Subcutaneous abdominal adipose tissue (tissue), 5 donors: ENCODE measurements around the gene CDK9.
A peak's percentile ranks its signal among the peaks of the same experiment; 100 is the strongest.

Experiments
- H3K27ac ChIP-seq: one replicate; pipeline ENCODE4 v1.7.0; 2013; ENCODE audit warnings: low read depth, mild to moderate bottlenecking, inconsistent platforms, low read length, moderate library complexity
- H3K27me3 ChIP-seq, 5 donors: one replicate each; pipeline ENCODE4 v1.7.0; 2013; ENCODE audit warnings: low read length in 5 of 5, inconsistent platforms in 1 of 5; ENCODE audit not compliant: control insufficient read depth in 5 of 5, insufficient read depth in 4 of 5
- H3K36me3 ChIP-seq, 5 donors: one replicate each; pipeline ENCODE4 v1.7.0; 2013; ENCODE audit warnings: low read length in 5 of 5; ENCODE audit not compliant: control insufficient read depth in 5 of 5, insufficient read depth in 5 of 5
- H3K4me1 ChIP-seq, 5 donors: one replicate each; pipeline ENCODE4 v1.7.0; 2013; ENCODE audit warnings: low read length in 5 of 5, mild to moderate bottlenecking in 3 of 5, moderate library complexity in 1 of 5; ENCODE audit not compliant: control insufficient read depth in 5 of 5, insufficient read depth in 5 of 5
- H3K4me3 ChIP-seq, 5 donors: one replicate each; pipeline ENCODE4 v1.7.0; 2013; ENCODE audit warnings: low read length in 5 of 5, low read depth in 1 of 5
- H3K9ac ChIP-seq, 5 donors: one replicate each; pipeline ENCODE4 v1.7.0; 2013; ENCODE audit warnings: low read length in 5 of 5, mild to moderate bottlenecking in 4 of 5, moderate library complexity in 3 of 5
- H3K9me3 ChIP-seq, 5 donors: one replicate each; pipeline ENCODE4 v1.7.0; 2013; ENCODE audit warnings: low read length in 5 of 5; ENCODE audit not compliant: control insufficient read depth in 5 of 5
- donor health status: healthy.
- donor health status: healthy.
- donor health status: healthy.
- donor health status: healthy.
- donor health status: healthy.

Gene CDK9

GRCh38 chr9:127761491-127761956 lies 24.3 kb upstream of the CDK9 start:
- no peaks in the 10 kb centered on the region for H3K9me3 ChIP-seq
- peaks cover 0 to 75% (median 24%) of the 10 kb centered on the region in 5 donors for H3K4me1 ChIP-seq
- peak overlapping the region in 3 of 5 donors; percentile 44 to 58 (median 46) for H3K4me3 ChIP-seq
- H3K27ac ChIP-seq: peak overlapping the region; percentile 60
- H3K27me3 ChIP-seq: peaks cover 0 to 2% (median 0%) of the 10 kb centered on the region in 5 donors
- peak overlapping the region in 1 of 5 donors; percentile 67 for H3K9ac ChIP-seq
- peaks cover 0 to 9% (median 2%) of the 10 kb centered on the region in 5 donors for H3K36me3 ChIP-seq

GRCh38 chr9:127762111-127762676 lies 23.6 kb upstream of the CDK9 start:
- H3K27me3 ChIP-seq: peaks cover 0 to 2% (median 0%) of the 10 kb centered on the region in 5 donors
- no peaks in the 10 kb centered on the region for H3K9me3 ChIP-seq
- peak overlapping the region; percentile 82 for H3K27ac ChIP-seq
- H3K4me1 ChIP-seq: peaks cover 0 to 82% (median 30%) of the 10 kb centered on the region in 5 donors
- H3K9ac ChIP-seq: peak overlapping the region in 2 of 5 donors; percentile 11 to 38
- peak overlapping the region in 3 of 5 donors; percentile 44 to 58 (median 46) for H3K4me3 ChIP-seq
- peaks cover 0 to 9% (median 2%) of the 10 kb centered on the region in 5 donors for H3K36me3 ChIP-seq

DNA sequence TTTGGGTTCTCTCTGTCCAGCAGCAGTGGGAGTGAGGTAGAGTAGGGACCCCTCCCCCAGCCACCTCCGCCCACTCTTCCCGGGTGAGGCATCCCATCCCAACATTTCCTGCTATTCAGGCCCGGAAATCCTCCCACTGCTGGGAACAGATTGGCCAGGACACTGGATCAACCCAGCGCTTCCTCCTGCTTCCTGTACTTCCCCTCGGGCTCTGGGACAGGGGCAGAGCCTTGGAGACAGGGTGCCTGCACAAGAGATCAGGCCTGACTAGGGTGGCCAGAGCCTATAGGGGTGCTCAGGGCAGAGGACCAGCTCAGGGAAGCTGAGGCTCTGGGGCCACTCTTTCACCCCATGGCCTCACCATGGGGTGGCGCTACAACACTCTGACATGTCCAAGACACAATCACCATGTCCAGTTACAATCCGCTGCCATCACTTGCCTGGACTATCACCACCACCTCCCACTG lies 21.9 kb upstream of the CDK9 start:
- Histone ChIP-seq H3K27ac (peak overlapping the region; percentile 82), H3K4me1 (peaks cover 0 to 90% (median 41%) of the 10 kb centered on the region in 5 donors)

GRCh38 chr9:127765418-127765817 lies 20.4 kb upstream of the CDK9 start:
- Histone ChIP-seq H3K9ac (peak overlapping the region in 1 of 5 donors; percentile 51), H3K4me1 (peaks cover 8 to 92% (median 46%) of the 10 kb centered on the region in 5 donors), H3K9me3 (no peaks in the 10 kb centered on the region), H3K4me3 (no peak overlapping the region), H3K36me3 (peaks cover 0 to 5% (median 0%) of the 10 kb centered on the region in 5 donors), H3K27ac (peak overlapping the region; percentile 82), H3K27me3 (peaks cover 0 to 2% (median 0%) of the 10 kb centered on the region in 5 donors)

More for the DNA sequence above, 21.9 kb upstream of the CDK9 start:
- no peaks in the 10 kb centered on the region for H3K9me3 ChIP-seq
- H3K27me3 ChIP-seq: peaks cover 0 to 2% (median 0%) of the 10 kb centered on the region in 5 donors
- H3K4me3 ChIP-seq: peak overlapping the region in 1 of 5 donors; percentile 24
- H3K36me3 ChIP-seq: peaks cover 0 to 6% (median under 1%) of the 10 kb centered on the region in 5 donors
- H3K9ac ChIP-seq: peak overlapping the region in 2 of 5 donors; percentile 38 to 56

DNA sequence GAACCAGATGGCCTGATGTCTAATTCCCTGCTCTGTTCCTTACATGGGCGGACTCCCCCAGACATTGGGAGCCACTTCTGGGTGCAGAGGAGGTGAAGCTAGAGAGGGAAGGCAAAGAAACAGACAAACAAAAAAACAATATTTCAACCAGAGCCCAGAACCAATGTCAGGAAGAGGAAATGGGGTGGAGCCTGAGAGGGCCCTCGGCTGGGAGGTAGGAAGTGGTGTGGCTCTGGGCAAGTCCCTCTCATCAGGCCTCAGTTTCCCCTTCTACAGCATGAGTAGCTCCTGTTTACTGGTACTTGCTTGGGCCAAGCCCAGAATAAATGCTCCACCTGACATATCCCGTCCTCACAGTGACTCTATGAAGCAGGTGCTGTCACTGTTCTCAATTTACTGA lies 18.4 kb upstream of the CDK9 start:
- Histone ChIP-seq H3K4me1 (peaks cover 12 to 86% (median 55%) of the 10 kb centered on the region in 5 donors), H3K9me3 (no peaks in the 10 kb centered on the region), H3K36me3 (peaks cover 0 to 5% (median 0%) of the 10 kb centered on the region in 5 donors), H3K27me3 (no peaks in the 10 kb centered on the region), H3K27ac (peak overlapping the region; percentile 82), H3K9ac (peak overlapping the region in 3 of 5 donors; percentile 7 to 74 (median 32)), H3K4me3 (peak overlapping the region in 3 of 5 donors; percentile 31 to 47 (median 33))

DNA sequence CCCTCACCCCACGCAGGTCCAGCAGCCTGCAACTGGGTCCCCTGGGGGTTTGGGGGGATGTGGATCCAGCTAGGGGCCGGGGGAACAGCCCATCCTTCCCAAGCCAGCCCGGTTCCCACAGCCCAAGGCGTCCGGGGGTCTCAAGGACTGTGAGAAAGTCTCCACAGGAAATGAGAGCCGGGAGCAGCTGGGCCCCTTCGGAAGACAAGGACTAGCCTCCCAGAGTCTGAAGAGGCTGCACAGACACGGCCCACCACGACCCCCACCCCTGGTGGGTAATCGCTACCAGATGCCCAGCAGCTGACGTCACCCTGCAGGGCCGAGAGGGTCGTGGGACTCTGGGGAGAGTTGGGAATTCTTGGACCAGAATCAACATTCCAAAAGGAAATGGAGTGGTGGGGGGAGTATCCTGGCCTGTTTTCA lies 17.9 kb upstream of the CDK9 start:
- Histone ChIP-seq H3K9me3 (no peaks in the 10 kb centered on the region), H3K4me1 (peaks cover 12 to 81% (median 50%) of the 10 kb centered on the region in 5 donors), H3K9ac (peak overlapping the region in 2 of 5 donors; percentile 32 to 74), H3K27ac (peak overlapping the region; percentile 82), H3K4me3 (peak overlapping the region in 3 of 5 donors; percentile 31 to 47 (median 33)), H3K36me3 (peaks cover 0 to 5% (median 0%) of the 10 kb centered on the region in 5 donors), H3K27me3 (no peaks in the 10 kb centered on the region)

- H3K9me3 ChIP-seq: no peaks in the 10 kb centered on the region
- H3K27ac ChIP-seq: peak overlapping the region; percentile 82
- no peaks in the 10 kb centered on the region for H3K27me3 ChIP-seq
- peaks cover 0 to 5% (median 0%) of the 10 kb centered on the region in 5 donors for H3K36me3 ChIP-seq
- peaks cover 12 to 73% (median 43%) of the 10 kb centered on the region in 5 donors for H3K4me1 ChIP-seq
- peak overlapping the region in 2 of 5 donors; percentile 7 to 74 for H3K9ac ChIP-seq
- peak overlapping the region in 3 of 5 donors; percentile 31 to 47 (median 33) for H3K4me3 ChIP-seq
These were observed 17.1 kb upstream of the CDK9 start for GRCh38 chr9:127768698-127769097.

DNA sequence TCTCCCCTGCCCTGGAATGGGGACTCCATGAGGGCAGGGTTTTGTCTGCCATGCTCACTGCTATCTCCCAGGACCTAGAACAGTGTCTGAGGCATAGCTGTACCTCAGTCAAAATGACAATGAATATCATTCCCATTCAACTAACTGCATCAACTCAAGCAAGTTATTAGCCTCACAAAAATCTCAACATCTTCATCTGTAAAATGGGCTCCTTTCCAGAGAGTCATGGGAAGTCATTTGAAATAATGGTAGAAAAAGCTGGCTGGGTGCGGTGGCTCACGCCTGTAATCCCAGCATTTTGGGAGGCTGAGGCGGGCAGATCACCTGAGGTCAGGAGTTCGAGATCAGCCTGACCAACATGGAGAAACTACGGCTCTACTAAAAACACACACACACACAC lies 16.7 kb upstream of the CDK9 start:
- Histone ChIP-seq H3K9ac (peak overlapping the region in 2 of 5 donors; percentile 7 to 74), H3K27ac (peak overlapping the region; percentile 82), H3K4me1 (peaks cover 12 to 69% (median 39%) of the 10 kb centered on the region in 5 donors), H3K36me3 (peaks cover 0 to 5% (median 0%) of the 10 kb centered on the region in 5 donors), H3K4me3 (peak overlapping the region in 2 of 5 donors; percentile 33 to 47), H3K27me3 (no peaks in the 10 kb centered on the region), H3K9me3 (no peaks in the 10 kb centered on the region)

GRCh38 chr9:127769929-127770582 lies 15.8 kb upstream of the CDK9 start:
- Histone ChIP-seq H3K9ac (peak overlapping the region in 3 of 5 donors; percentile 66 to 72 (median 68)), H3K27me3 (no peaks in the 10 kb centered on the region), H3K9me3 (no peaks in the 10 kb centered on the region), H3K27ac (peak overlapping the region; percentile 82), H3K4me1 (peaks cover 11 to 60% (median 34%) of the 10 kb centered on the region in 5 donors), H3K36me3 (peaks cover 0 to 5% (median 0%) of the 10 kb centered on the region in 5 donors), H3K4me3 (peak overlapping the region; percentile 66 to 79 (median 72))
